Stimulated activated CD8-positive, alpha-beta memory T cell treated with anti-CD3 and anti-CD28 coated beads, Interleukin-15, amount 100 ng/mL, for 48 hours (primary cell): ENCODE results near the gene MYO1F.
"Not testable (repeated sequence)": the region's sequence is repeated elsewhere in the genome, so short reads cannot be mapped to it uniquely, and the experiment has no call there.

Experiments used
- DNase-seq, 2 donors: peaks; one replicate each; pipeline ENCODE4 v3.0.0-alpha.2; 2020; ENCODE audit warnings: low read depth in 2 of 2

MYO1F gene

DNA sequence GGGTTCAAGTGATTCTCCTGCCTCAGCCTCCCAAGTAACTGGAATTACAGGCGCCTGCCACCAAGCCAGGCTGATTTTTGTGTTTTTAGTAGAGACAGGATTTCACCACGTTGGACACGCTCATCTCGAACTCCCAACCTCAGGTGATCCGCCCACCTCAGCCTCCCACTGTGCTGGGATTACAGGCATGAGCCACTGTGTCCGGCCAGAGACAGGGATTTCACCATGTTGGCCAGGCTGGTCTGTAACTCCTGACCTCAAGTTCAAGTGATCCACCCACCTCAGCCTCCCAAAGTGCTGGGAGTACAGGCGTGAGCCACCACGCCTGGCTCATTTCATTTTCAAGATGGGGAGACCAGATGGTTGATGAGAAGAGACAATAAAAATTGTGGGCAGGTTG, 12.4 kb downstream of the MYO1F start:
- not testable (repeated sequence) for DNase-seq

GRCh38 chr19:8561075-8561764, 16.0 kb downstream of the MYO1F start:
- DNase-seq, result no peak

- DNase-seq, result no peak
Measured at GRCh38 chr19:8558325-8558724, 18.9 kb downstream of the MYO1F start.

- DNase-seq, result no peak
Measured at GRCh38 chr19:8557642-8558238, 19.5 kb downstream of the MYO1F start.

- DNase-seq, result not testable (repeated sequence)
Measured at GRCh38 chr19:8553729-8554128, 23.5 kb downstream of the MYO1F start.

- DNase-seq, result no peak
Measured at GRCh38 chr19:8552810-8553209, 24.4 kb downstream of the MYO1F start.

DNA sequence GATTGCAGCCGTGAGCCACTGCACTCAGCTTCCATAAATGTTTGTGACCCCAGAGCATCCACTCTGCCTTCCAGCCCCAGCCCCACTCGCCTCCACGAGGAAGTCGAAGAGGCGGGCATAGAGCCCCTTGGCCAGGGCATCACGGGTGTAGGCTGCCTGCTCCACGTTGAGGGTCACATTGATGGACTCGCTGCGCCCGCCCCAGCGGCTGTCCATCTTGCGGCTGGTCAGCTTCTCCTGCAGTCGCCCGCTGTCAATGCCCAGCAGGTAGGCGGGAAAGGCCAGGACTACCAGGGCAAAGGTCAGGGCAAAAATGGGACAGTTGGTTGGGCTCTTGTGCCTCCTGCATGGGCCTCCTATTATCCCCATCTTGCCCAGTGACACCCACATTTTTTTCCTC, 27.2 kb downstream of the MYO1F start:
- no peak for DNase-seq

DNA sequence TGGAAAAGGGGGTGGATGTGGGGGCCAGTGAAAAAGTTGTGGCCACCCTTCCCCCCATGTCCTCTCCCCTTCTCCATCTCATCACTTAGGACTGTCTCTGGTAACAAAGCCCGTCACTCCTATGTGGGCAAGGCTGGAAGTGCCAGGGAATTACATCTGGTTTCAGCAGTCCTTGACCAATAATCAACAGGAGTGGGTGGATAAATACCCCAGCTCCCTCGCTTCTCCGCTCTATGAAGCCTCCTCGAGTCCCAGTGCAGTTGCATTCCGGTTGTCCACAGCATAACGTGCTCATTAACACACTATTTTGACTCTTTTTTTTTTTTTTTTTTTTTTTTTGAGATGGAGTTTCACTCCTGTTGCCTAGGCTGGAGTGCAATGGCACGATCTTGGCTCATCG, 31.5 kb downstream of the MYO1F start:
- DNase-seq, result no peak

DNA sequence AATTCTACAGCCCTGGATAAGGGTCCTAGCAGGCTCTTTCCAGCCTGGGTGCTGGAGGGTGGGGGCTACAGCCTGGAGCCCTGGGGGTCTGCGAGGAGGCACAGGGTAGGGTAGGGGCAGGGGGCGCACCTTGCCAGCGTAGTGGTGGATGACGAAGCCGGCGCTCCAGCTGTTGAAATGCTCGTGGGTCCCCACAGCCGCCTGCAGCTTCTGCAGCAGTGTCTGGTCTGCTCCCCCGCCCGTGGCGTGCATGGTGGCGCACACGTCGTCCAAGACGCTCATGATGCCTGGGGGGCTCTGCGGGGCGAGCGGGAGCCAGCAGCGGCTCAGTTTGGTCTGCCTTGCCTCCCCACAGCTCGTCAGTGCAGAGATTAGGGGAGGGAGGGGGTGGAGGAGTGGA, 33.1 kb downstream of the MYO1F start:
- DNase-seq, result no peak

GRCh38 chr19:8539621-8540149, 37.6 kb downstream of the MYO1F start:
- no peak for DNase-seq

GRCh38 chr19:8537099-8537498, 40.1 kb downstream of the MYO1F start:
- no peak for DNase-seq

DNA sequence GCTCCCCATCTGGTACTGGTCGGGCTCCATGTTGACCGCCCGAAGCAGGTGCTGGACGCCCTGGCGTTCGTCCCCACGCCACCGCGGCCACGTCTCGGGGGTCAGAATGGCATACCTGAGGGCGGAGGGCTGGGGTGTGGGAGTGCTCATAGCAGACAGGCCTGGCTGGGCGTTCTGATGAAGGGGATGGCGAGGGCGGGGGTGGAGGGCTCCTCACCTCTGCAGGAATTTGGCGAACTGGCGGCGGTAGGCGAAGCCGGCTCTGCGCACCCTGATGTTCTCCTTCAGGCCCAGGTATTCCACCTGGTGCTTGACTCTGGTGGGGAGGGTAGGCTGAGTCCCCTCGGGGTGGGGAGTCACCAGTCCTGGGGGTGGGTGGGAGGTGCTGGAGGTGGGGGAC, 41.0 kb downstream of the MYO1F start:
- no peak for DNase-seq

DNA sequence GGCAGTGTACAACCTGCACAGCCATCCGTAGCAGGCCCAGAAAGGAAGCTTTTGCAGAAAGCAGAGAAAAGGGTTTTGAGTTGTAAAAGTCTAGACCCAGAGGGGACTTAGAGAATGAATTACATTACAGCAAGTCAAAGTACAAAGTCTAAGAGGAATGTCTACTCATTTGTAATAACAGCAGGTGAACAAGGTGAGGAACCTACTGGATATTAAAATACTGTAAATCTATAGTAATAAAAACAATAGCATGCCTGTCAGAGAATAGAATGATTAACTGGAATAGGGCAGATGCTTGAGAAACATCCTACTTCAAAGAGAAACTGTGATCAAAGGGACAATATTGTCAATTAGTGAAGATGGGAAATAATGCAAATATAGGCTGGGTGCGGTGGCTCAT, 45.0 kb downstream of the MYO1F start:
- DNase-seq, result no peak

GRCh38 chr19:8531470-8531869, 45.8 kb downstream of the MYO1F start:
- DNase-seq, result no peak

GRCh38 chr19:8530061-8530679, 47.1 kb downstream of the MYO1F start:
- no peak for DNase-seq

GRCh38 chr19:8529369-8530006, 47.8 kb downstream of the MYO1F start:
- no peak for DNase-seq

DNA sequence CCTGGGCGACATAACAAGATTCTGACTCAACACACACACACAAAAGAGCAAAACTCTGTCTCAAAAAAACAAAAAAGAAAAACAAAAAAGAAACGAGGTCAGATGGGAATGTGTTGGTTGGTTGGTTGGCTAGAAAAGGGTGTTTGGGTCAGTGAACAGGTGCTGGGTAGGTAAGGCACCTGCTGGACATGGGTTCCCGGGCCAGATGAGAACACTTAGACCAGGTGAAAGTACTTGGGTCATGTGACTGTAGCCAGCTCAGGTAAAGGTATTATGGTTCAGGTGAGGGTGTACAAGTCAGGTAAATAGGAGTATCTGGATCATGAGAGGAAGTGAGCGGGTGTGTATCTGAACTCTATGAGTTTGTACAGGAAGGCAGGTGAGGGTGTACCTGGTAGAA, 48.7 kb downstream of the MYO1F start:
- DNase-seq, result no peak

- no peak for DNase-seq
Measured at GRCh38 chr19:8526345-8527091, 50.7 kb downstream of the MYO1F start.

DNA sequence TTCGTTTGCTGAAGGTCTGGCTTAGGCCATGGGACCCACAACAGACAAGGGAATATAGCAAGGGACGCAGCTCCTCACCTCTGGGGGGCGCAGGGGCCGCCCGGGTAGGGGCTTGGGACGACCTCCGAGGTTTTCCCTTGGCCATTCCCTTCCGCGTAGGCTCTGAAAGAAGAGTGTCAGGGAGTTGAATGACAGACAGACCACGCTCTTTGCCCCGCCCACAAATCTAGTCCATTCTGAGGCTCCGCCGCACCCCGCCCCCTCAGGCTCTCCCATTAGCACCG, 51.9 kb downstream of the MYO1F start:
- DNase-seq, result no peak

DNA sequence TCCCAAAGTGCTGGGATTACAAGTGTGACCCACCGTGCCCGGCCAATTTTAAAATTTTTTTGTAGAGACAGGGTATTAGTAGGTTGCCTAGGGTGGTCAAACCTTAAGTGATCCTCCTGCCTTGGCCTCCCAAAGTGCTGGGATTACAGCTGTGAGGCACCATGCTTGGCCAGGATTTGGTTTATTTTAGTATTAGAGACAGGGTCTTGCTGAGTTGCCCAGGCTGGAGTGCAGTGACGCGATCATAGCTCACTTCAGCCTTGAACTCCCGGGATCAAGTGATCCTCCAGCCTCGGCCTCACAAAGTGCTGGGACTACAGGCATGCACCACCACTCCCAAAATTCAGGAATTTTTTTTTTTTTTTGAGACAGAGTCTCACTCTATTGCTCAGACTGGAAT, 57.9 kb downstream of the MYO1F start:
- DNase-seq, result no peak

DNA sequence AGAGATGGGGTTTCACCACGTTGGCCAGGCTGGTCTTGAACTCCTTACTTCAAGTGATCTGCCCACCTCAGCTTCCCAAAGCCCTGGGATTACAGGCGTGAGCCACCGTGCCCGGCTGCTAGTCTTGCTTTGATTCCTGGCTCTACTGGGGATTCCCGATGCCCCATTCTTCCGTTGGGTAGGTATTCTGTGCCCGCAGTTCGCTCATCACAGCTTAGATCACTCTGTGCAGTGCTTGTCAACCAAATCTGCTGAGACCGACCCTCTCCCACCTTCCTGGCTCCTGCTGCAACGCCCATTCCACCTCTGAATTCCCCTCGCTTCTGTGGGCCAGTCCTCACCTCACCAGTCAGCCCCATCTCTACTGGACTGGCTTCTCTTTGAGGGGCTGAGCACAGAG, 58.7 kb downstream of the MYO1F start:
- no peak for DNase-seq
